GM19193 (cell line): ENCODE results near the gene RBMS3.

Source experiments
- POLR2A ChIP-seq: IDR thresholded peaks from 4 replicates; pipeline ENCODE4 v1.6.1; 2011; ENCODE audit not compliant: insufficient read depth, insufficient read length; ENCODE audit errors: extremely low read depth

RBMS3 gene

DNA sequence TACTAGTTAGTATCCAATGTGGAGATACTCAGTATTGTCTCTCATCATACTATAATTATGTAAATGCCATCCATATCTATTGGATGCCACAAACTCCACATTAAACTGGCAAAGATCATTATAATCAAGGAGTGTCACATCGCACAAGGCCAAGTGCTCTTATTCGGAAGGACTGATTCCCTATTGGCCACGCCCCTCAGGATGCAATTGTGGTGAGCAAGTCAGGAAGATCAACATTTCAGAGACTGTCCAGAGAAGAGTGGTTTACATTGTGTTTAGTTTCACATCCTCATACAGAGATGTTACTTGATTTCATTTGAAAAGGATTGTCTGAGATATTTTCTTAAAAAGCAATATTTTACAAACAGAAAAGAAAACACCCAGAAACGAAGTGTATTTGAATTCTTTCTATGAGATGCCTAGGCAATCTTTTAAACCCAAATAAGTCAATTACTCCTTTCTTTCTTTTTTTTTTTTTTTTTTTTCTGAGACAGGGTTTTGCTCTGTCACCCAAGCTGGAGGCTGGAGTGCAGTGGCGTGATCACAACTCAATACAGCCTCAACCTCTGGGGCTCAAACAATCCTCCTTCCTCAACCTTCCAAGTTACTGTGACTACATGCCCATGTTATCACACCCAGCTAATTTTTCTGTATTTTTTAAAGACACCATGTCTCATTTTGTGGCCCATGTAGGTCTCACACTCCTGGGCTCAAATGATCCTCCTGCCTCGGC is 369.1 kb downstream of the RBMS3 start:
- no peak for TF ChIP-seq POLR2A

DNA sequence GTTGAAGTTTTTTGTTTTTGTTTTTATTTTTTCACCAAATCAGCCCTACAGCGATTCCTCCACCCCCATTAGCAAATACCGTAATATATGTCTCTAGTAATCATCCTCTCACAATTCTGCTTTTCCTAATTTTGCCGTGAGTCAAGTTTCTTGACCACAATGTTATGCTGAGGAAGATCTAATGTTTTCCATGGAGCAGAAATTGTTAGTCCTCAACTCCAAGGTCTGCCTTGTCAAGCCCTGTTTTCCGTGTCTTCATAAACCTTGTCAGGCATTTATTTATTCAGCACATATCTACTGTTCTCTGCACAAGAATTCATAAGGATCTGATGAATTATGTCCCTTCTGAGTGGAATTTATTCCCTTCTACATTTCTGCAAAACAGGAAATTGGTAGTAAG is 372.8 kb downstream of the RBMS3 start:
- TF ChIP-seq POLR2A = no peak

DNA sequence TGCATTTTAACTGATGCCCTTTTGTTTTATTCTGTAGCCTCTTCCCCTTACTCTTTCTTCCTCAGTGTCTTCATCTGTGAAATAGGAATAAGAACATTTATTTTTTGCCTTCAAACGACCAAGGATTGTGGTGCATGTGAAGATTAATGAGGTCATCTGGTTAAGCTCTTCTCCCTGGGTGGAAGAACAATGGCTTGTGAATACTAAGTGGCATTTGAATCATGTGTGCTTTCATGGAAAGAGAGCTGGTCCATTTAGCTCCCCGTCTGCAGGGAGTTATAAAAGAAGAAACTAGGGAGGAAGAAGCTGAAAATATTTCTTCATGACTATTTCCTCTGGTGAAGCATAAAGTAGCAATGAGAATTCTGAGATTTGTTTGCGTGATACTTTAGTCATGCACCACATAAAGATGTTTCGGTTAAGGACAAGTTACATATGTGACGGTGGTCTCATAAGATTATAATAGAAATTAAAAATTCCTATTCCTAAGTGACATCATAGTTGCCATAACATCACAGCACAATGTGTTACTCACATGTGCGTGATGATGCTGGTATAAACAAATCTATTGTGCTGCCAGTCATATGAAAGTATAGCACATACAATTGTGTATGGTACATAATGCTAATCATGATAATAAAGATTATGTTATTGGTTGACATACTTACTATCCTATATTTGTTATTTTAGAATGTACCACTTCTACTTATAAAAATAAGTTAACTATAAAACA is 374.3 kb downstream of the RBMS3 start:
- TF ChIP-seq POLR2A = no peak

DNA sequence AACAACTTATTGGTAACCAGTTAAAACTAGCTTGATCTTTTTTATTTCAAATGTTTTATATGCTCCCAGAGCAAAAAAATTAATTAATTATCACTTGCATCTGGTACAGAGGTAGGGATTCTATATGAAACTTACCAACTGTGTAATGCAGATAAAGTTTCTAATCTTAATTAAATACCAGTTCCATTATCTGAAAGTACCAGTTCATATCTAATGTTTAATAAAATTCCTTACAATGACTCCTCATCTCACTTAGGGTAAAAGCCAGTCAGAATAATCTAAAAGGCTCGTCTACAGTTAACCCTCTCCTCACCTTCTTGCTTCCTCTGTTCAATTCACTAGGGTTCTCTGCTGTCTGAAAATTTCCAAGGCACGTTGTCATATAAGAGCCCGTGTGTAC is 384.8 kb downstream of the RBMS3 start:
- TF ChIP-seq POLR2A = no peak

DNA sequence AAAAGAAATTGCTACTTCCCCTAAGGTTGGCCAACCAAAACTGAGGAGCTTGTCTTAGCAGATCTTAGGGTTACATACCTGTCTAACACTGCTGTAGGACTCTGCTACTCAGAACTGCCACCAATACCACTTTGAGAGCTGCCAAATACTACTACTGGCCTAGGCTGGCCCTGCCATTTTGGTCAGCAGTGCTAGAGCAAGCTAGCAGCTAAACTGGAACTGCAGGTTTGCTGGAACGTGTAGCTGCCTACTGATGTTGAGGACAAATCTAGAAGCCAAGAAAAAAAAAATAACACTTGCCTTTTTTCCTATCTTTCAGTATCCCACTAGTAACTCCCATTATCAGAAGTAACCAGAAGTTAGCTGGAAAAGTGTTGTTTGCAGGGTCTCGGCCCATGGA is 387.4 kb downstream of the RBMS3 start:
- no peak for TF ChIP-seq POLR2A

DNA sequence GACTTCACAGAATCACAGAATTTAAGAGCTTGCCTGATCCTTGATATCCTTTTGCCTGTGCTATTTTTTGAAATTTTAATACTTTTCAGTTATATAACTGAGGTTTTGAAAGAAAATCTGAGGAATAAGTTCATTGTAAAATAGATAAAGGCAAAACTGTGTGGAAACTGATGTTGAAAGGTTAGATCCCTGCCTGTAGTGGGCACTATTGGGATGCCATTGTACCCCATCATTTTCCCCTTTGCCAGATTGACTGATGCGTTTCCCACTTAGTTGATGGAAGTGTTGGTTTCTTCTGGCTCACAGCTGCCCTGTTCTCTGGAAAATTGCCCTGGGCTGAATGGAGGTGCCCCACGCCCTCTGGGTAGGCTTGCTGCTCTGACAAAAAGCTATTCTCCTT is 387.9 kb downstream of the RBMS3 start:
- no peak for TF ChIP-seq POLR2A

DNA sequence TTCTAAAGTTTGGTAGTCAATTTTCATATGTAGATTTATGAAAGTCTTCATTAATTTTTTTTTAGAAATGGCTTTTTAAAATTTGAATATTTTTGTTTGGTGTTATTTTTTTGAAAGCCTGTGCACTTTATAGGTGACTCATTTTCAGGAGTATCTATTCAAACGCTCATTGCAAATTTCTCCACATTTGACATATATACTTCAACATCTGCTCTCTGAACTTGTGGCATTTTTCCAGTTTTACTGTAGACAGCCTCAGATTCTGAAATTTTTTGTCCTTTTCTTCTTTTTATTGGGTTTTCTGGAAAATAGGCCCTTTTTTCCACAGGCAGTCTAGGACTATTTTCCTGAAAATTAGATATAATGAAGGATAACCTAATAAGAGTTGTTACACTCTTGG is 396.6 kb downstream of the RBMS3 start:
- no peak for TF ChIP-seq POLR2A

DNA sequence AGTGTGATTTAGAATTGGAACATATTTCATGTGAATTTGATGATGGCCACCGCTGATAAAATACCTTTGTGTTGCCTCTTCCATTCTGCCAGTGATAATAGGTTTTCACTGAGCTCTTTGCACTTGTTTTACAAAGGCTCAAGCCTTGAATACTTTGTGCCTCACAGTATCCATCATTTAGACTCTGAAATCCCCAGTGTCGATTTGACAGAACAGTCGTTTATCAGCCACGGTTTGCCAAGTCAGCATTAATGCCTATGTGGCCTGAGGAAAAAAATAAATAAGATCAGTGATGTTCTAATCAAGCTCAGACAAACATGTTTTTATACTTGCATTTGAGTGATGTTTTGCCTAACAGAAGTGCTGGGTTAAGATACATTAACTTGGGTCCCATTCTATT is 399.1 kb downstream of the RBMS3 start:
- TF ChIP-seq POLR2A = no peak

DNA sequence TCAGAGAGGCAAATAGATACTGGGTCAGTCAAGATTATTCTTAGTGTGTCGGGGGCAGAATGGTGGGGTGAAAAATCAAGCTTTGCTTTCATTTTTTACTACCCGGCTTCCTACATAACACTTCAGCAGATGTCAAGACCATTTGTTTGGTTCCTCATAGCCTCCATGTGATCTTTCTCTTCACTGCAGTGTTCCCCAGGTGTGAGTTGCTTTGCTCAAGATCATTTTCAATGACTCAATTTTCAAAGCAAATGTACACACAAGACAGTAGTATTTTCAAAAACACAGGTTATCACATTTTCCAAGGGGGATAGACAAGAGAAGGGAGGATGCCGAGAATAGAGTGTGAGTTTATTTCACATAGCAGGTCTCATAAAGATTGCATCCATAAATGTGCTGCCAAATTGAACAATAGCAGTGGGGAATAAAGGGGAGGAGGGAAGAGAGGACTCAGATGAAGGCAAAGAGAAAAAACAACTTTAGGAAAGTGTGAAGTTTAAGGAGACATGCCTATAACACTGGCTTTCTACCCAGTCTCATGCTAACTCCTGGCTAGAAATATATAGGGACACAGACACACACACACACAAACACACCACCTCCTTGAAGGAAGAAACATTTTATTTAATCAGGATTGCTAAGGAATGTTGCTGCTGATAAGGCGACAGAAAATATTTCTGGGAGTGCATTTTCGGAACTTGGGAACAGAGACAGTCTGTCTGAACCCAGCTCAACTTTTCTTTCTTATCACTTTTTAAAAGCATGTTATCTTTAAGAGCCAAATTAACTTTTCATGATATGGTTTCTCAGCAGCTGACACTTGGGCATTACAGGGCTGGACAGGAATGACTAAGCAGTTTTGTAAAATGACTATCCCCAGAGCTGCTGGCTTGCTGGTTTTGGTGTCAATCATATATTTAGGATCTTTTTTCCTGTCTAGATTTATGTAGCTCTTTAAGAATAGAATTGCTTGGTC is 402.4 kb downstream of the RBMS3 start:
- TF ChIP-seq POLR2A = no peak

DNA sequence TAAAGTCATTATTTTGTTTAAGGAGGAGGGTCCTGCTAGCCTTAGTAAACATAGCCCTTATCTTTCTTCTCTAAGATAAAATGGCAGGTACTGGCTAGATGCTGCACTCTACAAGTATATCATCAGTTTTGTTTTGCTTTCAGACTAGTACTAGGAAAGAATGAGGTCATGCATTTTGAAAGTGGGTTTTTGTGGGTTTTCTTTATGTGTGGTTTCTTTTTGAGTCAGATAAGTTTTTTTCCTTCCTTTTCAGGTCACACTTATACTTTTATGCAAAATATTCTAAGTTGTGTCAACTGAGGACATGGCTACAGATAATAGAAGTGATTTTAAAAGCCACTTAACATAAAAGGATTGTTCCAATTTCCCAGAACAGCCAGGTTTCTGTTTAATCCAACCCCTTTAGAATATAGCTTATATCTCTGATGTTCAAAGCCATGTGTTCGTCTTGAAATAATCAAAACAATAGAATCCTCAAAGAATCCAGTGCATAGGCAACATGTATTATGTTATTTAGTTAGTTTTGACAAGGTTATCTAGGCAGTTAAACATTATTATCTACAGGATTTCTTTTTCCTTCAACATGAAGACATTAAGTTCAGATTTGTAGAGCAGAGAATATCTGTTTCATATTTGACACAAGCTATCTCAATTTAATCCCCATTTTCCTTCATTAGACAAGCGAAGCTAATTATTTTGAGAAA is 406.2 kb downstream of the RBMS3 start:
- TF ChIP-seq POLR2A = no peak

DNA sequence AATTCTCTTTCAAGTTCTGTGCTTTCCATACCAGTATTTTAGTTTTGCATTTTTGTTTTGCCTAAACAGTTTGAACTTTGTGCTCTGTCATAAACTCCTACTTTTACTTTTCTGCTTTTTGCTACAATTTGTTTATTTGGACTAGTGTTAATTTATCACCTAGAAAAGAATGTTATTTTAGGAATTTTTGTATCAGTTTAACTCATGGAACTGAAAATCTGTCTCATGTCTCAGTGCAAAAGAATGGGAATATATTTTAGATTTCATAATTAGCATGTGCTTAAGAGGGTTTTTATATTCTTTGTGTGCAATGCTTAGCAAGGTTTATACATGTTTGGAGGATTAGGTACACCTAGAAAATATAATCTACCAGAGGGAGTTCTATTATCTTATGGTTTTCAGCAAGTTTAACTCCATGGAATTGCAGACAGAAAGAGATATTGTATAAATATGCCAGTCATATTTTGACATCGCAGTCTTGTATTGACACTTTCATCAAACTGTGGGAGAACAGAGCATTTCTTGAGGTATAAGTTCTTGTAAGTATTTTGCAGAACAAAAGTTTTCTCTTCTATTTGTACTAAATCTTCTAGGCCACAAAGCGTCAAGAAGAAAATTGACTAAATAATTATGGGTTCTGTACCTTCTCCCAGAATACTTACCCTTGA is 409.9 kb downstream of the RBMS3 start:
- TF ChIP-seq POLR2A = no peak

DNA sequence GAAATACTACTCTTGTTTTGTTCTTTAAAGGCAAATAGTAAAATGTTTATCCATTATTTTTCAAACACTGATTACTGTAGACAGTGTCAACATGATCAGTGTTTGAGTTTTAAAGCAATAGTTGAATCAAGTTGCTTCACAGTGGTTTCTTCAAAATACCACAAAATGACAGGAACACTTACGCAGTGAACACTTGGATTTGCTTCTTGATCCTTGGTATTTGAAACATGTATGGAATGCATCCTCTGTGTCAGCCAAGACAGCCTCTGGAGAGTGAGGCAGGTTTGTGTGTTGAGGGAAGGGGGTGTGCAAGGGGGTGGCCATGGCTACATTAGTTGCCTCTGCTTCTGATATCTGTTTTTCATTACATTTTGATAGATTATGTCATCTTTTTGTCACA is 413.0 kb downstream of the RBMS3 start:
- TF ChIP-seq POLR2A = no peak

DNA sequence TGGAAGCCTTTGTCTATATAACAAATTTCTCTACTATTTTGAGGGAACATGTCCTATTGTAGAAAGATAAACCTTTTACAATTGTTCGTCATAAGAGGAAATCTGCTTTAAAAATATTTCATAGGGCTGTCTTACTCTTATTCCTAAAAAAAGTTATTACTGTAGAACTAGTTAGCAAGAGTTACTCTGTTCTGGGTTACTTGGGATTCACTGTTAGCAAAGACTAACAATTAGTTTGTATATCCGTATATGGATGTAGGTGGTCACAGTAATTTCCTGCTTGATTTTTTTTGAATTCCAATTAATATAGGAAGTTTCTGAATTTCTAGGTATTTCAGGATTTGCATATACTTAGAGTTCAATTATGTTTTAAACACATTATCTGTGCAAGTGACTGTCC is 413.5 kb downstream of the RBMS3 start:
- TF ChIP-seq POLR2A = no peak

DNA sequence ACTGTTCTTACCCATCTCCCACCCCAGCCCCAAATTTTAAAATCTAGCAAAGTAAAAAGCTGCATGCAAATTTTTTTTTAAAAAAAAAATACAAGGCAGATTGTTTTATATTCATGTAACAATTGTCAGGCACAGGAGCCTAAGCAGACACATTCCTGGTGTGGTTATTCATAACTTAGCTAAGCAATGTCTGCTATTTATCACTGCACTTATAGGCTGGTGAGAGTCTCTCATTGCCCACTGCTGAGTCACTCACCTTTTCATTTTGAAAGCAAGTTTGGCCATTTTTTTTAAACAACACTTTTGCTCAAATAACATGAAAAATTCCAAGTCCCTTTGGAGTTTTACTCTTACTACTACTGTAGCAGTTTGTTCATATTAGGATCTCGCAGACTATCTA is 413.9 kb downstream of the RBMS3 start:
- no peak for TF ChIP-seq POLR2A
